HEK293 (cell line): ENCODE data around the gene PPP1R3E.

Experiments
- CTCF ChIP-seq: fragments of 450-650 bp; formaldehyde crosslinking; IDR thresholded peaks from 2 replicates; pipeline ENCODE4 v1.5.1; 2016; ENCODE audit warnings: missing biosample characterization, missing genetic modification characterization
- PBX3 ChIP-seq: sonication (generic); formaldehyde crosslinking; IDR thresholded peaks from 2 replicates; pipeline ENCODE4 v1.8.1; 2022; ENCODE audit warnings: mild to moderate bottlenecking, moderate library complexity, missing genetic modification reagents
- TSHZ1 ChIP-seq: fragments of 450-650 bp; formaldehyde crosslinking; IDR thresholded peaks from 2 replicates; pipeline ENCODE4 v1.5.1; 2016; ENCODE audit warnings: missing biosample characterization, missing genetic modification characterization, borderline replicate concordance
- ZBTB1 ChIP-seq: fragments of 450-650 bp; formaldehyde crosslinking; IDR thresholded peaks from 2 replicates; pipeline ENCODE4 v1.5.1; 2016; ENCODE audit warnings: missing biosample characterization, missing genetic modification characterization
- ZNF132 ChIP-seq: fragments of 450-650 bp; formaldehyde crosslinking; IDR thresholded peaks from 2 replicates; pipeline ENCODE4 v1.5.1; 2017; ENCODE audit warnings: missing biosample characterization, missing genetic modification characterization, borderline replicate concordance
- ZNF155 ChIP-seq: fragments of 450-650 bp; formaldehyde crosslinking; IDR thresholded peaks from 2 replicates; pipeline ENCODE4 v1.5.1; 2016; ENCODE audit warnings: missing biosample characterization, missing genetic modification characterization
- ZNF302 ChIP-seq: fragments of 450-650 bp; formaldehyde crosslinking; IDR thresholded peaks from 2 replicates; pipeline ENCODE4 v1.5.1; 2016; ENCODE audit warnings: missing biosample characterization, missing genetic modification characterization, low read depth
- ZNF692 ChIP-seq: fragments of 450-650 bp; formaldehyde crosslinking; IDR thresholded peaks from 2 replicates; pipeline ENCODE4 v1.5.1; 2016; ENCODE audit warnings: missing biosample characterization, missing genetic modification characterization

GRCh38 chr14:23324993-23325392 is 22.3 kb upstream of the PPP1R3E start:
- TF ChIP-seq ZNF302 (no peak), ZBTB1 (tag by site-specific recombination) (no peak), ZNF155 (tag by site-specific recombination) (no peak), ZNF132 (tag by site-specific recombination) (no peak), CTCF (tag by site-specific recombination) (no peak), TSHZ1 (tag by site-specific recombination) (no peak), ZNF692 (tag by site-specific recombination) (no peak), PBX3 (CRISPR knock-in tag) (no peak)
